ENCODE results near the gene SLC9A8.
"Not testable (repeated sequence)": the region's sequence is repeated elsewhere in the genome, so short reads cannot be mapped to it uniquely, and the experiment has no call there.

The SLC9A8 gene, protein sequence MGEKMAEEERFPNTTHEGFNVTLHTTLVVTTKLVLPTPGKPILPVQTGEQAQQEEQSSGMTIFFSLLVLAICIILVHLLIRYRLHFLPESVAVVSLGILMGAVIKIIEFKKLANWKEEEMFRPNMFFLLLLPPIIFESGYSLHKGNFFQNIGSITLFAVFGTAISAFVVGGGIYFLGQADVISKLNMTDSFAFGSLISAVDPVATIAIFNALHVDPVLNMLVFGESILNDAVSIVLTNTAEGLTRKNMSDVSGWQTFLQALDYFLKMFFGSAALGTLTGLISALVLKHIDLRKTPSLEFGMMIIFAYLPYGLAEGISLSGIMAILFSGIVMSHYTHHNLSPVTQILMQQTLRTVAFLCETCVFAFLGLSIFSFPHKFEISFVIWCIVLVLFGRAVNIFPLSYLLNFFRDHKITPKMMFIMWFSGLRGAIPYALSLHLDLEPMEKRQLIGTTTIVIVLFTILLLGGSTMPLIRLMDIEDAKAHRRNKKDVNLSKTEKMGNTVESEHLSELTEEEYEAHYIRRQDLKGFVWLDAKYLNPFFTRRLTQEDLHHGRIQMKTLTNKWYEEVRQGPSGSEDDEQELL

DNA sequence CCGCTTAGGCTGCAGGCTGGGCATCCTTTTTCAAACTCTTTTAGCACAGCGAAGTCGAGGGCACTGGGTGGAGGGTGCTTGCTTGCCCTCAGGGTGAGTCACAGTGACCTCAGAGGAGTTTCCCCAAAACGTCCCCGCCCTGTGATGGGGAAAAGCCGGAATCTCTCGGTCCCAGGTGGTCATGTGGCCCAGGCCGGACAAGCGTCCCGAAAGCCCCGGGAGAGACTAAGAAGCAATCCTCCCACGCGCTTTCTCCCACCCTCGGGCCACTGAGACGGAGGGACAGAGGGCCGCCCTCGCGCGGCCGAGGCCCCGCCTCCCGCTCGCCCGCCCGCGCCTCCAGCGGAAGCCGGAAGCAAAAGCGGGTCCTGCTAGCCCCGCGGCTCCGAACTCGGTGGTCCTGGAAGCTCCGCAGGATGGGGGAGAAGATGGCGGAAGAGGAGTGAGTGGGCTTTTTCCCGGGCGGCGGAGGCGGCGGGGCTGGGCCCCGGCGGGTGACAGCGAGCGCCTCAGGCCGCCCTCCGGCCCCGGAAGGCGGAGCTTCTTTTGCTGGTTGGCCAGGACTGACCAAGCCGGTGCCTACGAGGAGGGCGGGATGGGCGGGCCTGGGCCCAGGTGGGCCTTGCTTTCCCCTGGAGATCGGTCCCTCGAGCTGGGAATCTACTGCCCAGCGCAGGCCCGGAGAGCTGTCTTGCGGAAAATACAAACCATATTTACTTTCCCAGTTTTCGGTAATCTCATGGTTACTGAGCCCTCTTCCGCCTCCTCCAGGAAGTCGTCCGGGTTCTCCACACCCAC lies at the start of gene SLC9A8:
Gene SLC9A8 (plus strand): TSS at position 322 of the 798 bp plus-strand sequence. CDS start 95 bp downstream, at position 417.
- peak; percentile 44 for DNase-seq

DNA sequence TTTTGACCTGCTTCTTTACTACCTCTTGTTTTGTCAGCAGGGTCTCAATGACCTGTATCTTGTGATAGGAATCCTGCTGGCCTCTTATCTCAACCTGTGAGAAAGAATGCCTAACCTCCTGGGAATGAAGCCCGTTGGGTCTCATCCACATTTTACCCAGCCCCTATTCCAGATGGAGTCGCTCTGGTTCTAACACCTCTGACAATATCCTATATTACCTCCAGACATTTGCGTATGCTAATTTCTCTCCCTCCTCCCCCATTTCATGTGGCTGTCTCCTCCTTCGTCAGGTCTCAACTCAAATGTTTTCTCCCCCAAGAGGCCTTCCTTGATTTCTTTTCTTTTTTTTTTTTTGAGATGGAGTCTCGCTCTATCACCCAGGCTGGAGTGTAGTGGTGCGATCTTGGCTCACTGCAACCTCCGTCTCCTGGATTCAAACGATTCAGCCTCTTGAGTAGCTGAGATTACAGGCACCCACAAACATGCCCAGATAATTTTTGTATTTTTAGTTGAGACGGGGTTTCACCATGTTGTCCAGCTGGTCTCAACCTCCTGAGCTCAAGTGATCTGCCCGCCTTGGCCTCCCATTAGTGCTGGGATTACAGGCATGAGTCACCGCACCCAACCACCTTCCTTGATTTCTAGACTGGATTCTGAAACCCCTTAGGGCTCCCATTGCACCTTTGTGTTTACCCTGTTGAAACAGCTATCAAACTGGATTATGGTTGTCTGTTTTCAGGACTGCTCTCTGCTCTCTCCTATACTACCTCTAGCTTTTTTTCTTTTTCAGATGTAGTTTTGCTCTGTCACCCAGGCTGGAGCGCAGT lies 49.5 kb upstream of the SLC9A8 start:
- DNase-seq, result no peak

GRCh38 chr20:49765413-49765736 lies 47.3 kb upstream of the SLC9A8 start:
- no peak for DNase-seq

DNA sequence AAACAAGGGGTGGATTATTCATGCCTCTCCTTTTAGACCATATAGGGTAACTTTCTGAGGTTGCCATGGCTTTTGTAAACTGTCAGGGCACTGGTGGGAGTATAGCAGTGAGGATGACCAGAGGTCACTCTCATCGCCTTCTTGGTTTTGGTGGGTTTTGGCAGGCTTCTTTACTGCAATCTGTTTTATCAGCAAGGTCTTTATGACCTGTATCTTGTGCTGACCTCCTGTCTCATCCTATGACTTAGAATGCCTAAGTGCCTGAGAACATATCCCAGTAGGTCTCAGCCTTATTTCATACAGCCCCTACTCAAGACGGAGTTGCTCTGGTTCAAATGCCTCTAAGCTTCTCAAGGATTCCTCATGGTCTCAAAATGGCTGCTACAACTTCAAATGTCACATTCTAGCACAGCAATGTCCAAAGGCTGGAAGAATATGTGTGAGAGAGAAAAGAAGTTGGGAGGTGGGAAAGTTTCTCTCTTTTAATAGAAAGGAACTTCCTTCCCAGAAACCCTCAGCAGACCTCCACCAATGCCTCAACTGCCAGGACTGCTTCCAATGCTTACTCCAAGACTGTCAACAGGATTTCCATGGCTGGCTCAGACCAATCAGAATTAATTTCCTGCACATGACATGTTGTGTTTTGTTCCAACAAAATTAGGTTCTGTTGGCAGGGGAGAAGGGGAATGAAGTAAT lies 46.6 kb upstream of the SLC9A8 start:
- no peak for DNase-seq

GRCh38 chr20:49766979-49767521 lies 45.6 kb upstream of the SLC9A8 start:
- no peak for DNase-seq

- no peak for DNase-seq
Observed at GRCh38 chr20:49768204-49769047, 44.2 kb upstream of the SLC9A8 start.

GRCh38 chr20:49769048-49769581 lies 43.5 kb upstream of the SLC9A8 start:
- no peak for DNase-seq

GRCh38 chr20:49770634-49771033 lies 42.0 kb upstream of the SLC9A8 start:
- DNase-seq, result no peak

DNA sequence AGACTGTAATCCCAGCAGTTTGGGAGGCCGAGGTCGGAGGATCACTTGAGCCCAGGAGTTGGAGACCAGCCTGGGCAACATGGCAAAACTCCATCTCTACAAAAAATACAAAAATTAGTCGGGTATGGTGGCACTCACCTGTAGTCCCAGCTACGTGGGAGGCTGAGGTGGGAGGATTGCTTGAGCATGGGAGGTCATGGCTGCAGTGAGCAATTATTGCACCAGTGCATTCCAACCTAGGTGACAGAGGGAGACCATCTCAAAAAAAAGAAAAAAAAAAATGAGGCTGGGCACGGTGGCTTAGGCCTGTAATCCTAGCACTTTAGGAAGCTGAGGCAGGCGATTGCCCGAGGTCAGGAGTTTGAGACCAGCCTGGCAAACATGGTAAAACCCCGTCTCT lies 38.4 kb upstream of the SLC9A8 start:
- not testable (repeated sequence) for DNase-seq

DNA sequence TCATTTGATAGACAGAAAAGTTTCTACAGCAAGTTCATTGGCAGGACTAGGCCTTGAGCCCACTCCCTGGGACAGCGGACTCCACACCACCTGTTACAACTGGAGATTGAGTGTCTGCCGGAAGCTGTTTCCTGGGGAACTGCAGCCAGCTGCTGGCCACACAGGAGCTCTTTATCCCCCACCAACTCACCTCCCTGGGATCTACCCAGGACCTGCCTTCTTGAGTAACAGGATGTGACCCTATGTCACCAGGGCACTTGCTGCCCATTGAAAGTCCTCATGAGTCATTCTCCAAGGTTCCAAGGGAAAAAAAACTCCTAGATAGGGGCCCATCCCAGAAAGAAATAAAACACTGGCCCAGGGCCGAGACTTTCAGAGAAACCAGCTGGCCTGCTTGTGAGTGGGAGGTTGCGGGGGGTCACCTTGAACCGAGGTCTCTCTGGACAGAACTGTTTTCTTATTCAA lies 37.4 kb upstream of the SLC9A8 start:
- DNase-seq, result no peak

- DNase-seq, result no peak
Observed at GRCh38 chr20:49779972-49780371, 32.7 kb upstream of the SLC9A8 start.

DNA sequence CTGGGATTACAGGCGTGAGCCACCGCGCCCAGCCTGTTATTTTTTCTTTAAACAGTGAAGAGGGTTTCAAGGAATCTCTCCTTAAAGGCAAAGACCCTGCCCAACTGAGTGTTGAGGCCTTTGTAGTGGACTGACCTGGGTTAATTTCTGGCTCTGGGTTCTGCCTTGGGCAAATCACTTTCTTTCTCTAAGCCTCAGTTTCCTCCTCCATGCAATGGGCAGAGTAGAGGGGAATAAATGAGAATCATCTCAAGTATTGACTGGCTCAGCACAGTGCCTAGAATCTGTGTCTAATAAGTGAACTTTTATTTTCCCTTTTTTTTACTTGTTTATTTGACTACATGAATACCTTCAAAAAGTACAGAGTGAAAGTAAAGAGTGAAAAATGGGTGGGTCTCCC lies 31.0 kb upstream of the SLC9A8 start:
- DNase-seq, result no peak

- not testable (repeated sequence) for DNase-seq
Observed at GRCh38 chr20:49782439-49782838, 30.2 kb upstream of the SLC9A8 start.

DNA sequence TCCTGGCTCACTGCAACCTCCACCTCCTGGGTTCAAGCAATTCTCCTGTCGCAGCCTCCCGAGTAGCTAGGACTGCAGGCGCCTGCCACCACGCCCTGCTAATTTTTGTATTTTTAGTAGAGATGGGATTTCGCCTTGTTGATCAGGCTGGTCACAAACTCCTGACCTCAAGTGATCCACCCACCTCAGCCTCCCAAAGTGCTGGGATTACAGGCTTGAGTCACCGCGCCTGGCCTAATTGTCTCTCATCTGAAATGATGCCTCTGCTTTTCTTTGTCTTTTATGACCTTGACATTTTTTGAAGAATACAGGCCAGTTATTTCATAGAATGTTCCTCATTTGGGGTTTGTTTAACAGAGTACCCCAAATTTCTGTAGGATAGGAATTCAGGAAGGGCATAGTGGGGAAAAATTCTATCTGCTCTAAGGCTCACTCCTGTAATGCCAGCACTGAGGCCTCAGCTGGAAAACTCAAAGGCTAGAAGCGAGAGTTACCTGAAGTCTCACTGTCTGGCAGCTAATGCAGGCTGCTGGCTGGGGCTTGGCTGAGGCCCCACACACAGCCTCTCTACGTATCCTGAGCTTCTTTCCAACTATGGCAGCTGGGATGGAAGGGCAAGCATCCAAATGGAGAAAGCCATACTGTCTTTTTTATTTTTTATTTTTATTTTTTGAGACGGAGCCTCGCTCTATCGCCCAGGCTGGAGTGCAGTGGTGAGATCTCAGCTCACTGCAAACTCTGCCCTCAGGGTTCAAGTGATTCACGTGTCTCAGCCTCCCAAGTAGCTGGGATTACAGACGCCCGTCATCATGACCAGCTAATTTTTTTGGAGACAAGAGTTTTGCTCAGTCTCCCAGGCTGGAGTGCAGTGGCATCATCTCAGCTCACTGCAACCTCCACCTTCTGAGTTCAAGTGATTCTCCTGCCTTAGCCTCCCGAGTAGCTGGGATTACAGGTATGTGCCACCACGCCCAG lies 29.3 kb upstream of the SLC9A8 start:
- not testable (repeated sequence) for DNase-seq

GRCh38 chr20:49784291-49784690 lies 28.3 kb upstream of the SLC9A8 start:
- DNase-seq, result no peak

DNA sequence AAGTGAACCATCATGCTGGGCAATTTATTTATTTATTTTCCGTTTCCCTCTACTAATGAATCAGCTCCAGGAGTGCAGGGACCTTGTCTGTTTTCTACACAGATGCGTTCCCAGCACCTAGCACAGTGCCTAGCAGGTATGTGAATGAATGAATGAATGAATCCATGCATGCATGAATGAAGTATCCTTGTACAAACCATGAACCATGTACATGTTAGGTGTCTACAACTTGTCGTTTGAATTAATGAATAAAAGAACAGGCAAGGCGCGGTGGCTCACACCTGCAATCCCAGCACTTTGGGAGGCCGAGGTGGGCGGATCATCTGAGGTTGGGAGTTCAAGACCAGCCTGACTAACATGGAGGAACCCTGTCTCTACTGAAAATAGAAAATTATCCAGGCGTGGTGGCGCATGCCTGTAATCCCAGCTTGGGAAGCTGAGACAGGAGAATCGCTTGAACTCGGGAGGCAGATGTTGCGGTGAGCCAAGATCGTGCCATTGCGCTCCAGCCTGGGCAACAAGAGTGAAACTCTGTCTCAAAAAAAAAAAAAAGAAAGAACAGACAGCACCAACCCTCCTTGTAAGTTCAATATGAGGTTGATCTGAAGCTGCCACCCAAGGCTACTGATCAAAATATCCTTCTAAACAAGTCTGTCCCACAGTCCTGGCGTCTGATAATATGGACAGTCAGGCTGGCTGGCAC lies 27.3 kb upstream of the SLC9A8 start:
- no peak for DNase-seq

DNA sequence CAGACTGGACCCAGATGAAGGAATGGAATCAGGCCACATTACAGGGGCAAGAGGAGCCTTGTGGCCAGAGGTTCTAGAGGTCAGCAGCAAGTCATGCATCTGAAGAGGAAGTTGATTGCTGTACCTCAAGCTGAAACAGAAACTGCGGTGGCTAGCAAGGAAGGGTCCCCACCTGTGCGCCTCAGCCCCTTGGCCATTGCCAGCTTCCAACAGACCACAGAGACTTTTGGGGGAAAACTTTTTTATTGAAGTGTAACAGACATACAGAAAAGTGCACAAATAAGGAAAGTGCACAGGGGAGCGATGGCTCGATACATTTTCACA lies 26.8 kb upstream of the SLC9A8 start:
- no peak for DNase-seq

DNA sequence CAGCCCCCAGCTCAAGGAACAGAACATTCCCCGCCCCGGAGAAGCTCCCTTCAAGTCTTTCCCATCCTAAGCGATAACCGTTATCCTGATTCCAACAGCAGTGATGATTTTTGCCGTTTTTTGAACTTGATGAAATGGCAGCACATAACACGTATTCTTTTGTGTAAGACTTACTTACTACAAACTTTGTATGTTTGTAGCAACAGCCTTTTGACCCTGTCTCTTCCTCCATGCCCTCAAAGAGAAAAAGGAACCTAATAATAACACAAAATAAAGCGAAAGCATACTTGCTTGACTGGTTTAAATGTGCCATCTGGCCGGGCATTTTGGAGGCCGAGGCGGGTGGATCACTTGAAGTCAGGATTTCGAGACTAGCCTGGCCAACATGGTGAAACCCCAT lies 26.4 kb upstream of the SLC9A8 start:
- no peak for DNase-seq

All from NCI-H524 treated with DMSO at 0.1 percent for 48 hours (cell line).